GM18511 (cell line): ENCODE measurements around the gene KCNJ12.

ENCODE experiments used
- ATAC-seq: cut with Tn5 transposase; IDR thresholded peaks from one replicate; pipeline ENCODE4 v1.9.1; 2021; ENCODE audit warnings: mild to moderate bottlenecking, moderate library complexity; ENCODE audit not compliant: unreplicated experiment

The KCNJ12 gene

GRCh38 chr17:21463779-21464407 lies 87.7 kb downstream of the KCNJ12 start:
- ATAC-seq = no peak

GRCh38 chr17:21464611-21465021 lies 88.5 kb downstream of the KCNJ12 start:
- ATAC-seq = no peak

- ATAC-seq = no peak
Measured at GRCh38 chr17:21466550-21466949, 90.4 kb downstream of the KCNJ12 start.

GRCh38 chr17:21467196-21467595 lies 91.0 kb downstream of the KCNJ12 start:
- no peak for ATAC-seq

- ATAC-seq = no peak
Measured at GRCh38 chr17:21467739-21468490, 91.8 kb downstream of the KCNJ12 start.
